K562 (cell line): ENCODE results near the gene PDCD1LG2.

Source experiments
- BACH1 ChIP-seq: fragments of 200-800 bp; sonication (Bioruptor generic); IDR thresholded peaks from 2 replicates; pipeline ENCODE4 v1.6.1; 2016; ENCODE audit warnings: missing genetic modification characterization, missing compliant biosample characterization
- BMI1 ChIP-seq: fragments of 150-350 bp; IDR thresholded peaks from 2 replicates; pipeline ENCODE4 v1.6.1; 2014; ENCODE audit warnings: low read length
- BRF1 ChIP-seq: IDR thresholded peaks from 3 replicates; pipeline ENCODE4 v1.6.1; 2011; ENCODE audit warnings: borderline replicate concordance, mild to moderate bottlenecking; ENCODE audit not compliant: insufficient read length; ENCODE audit errors: extremely low read depth
- CCNT2 ChIP-seq: IDR thresholded peaks from 2 replicates; pipeline ENCODE4 v1.6.1; 2011; ENCODE audit warnings: borderline replicate concordance, low read depth, mild to moderate bottlenecking, moderate library complexity, mixed read lengths, low read length; ENCODE audit not compliant: insufficient read length; ENCODE audit errors: extremely low read depth
- DNMT1 ChIP-seq: fragments of 450-650 bp; IDR thresholded peaks from 2 replicates; pipeline ENCODE4 v1.6.1; 2016; ENCODE audit warnings: antibody characterized with exemption, mild to moderate bottlenecking
- EP300 ChIP-seq: IDR thresholded peaks from 2 replicates; pipeline ENCODE4 v1.6.1; 2012; ENCODE audit warnings: low read length, improper control_type of control experiment
- ETV6 ChIP-seq, 3 experiments: fragments of 150-350 bp in 1 of 3; sonication (generic) in 1 of 3; formaldehyde crosslinking in 1 of 3; IDR thresholded peaks; 2 replicates each; pipeline versions ENCODE4 v1.6.1 to v1.8.0; 2014 to 2022; ENCODE audit warnings: borderline replicate concordance in 2 of 3, low read depth in 2 of 3, antibody characterized with exemption in 1 of 3, low read length in 1 of 3, mild to moderate bottlenecking in 1 of 3, missing genetic modification reagents in 1 of 3
- EZH2 ChIP-seq: IDR thresholded peaks from 2 replicates; pipeline ENCODE4 v1.6.1; 2012; ENCODE audit warnings: low read depth, mild to moderate bottlenecking, inconsistent platforms, low read length, borderline replicate concordance
- FOXJ3 ChIP-seq: sonication (generic); formaldehyde crosslinking; IDR thresholded peaks from 2 replicates; pipeline ENCODE4 v1.4.0; 2020; ENCODE audit warnings: mild to moderate bottlenecking, missing genetic modification reagents
- OTX1 ChIP-seq: fragments of 450-650 bp; formaldehyde crosslinking; IDR thresholded peaks from 2 replicates; pipeline ENCODE4 v1.4.0; 2022; ENCODE audit warnings: mild to moderate bottlenecking
- RFX5 ChIP-seq: IDR thresholded peaks from 2 replicates; pipeline ENCODE4 v1.6.1; 2011; ENCODE audit warnings: low read depth, mild to moderate bottlenecking, improper control_type of control experiment, low read length
- TF ChIP-seq, protein P1 (sequence below), 3 experiments: IDR thresholded peaks in 2 of 3; conservative IDR thresholded peaks in 1 of 3; 2 replicates each; pipeline ENCODE4 v1.5.1; 2011 to 2012; ENCODE audit warnings: low read length in 3 of 3, mild to moderate bottlenecking in 3 of 3, control low read depth in 2 of 3, improper control_type of control experiment in 1 of 3, inconsistent platforms in 1 of 3, low read depth in 1 of 3, mixed read lengths in 1 of 3, moderate library complexity in 1 of 3; ENCODE audit not compliant: insufficient read depth in 2 of 3

DNA sequence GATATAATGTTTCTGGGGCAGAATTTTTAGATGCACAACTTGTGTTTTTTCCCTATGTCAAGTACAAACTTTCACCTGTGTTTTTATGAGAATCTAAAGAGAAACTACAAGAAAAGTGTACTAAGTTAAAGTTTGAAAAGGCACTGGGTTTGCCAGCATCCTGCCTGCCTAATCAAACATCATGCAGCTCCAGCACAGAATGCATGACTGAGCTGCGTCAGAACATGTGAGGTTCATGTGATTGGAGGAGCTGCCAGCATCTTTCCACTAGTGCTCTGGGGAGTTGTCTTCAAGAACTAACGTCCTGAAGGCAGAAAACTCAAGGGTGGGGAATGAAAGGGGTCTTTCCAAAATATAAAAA lies 72.5 kb downstream of the PDCD1LG2 start:
- no peak for TF ChIP-seq EZH2
- TF ChIP-seq FOXJ3: no peak
- TF ChIP-seq, protein P1, sequence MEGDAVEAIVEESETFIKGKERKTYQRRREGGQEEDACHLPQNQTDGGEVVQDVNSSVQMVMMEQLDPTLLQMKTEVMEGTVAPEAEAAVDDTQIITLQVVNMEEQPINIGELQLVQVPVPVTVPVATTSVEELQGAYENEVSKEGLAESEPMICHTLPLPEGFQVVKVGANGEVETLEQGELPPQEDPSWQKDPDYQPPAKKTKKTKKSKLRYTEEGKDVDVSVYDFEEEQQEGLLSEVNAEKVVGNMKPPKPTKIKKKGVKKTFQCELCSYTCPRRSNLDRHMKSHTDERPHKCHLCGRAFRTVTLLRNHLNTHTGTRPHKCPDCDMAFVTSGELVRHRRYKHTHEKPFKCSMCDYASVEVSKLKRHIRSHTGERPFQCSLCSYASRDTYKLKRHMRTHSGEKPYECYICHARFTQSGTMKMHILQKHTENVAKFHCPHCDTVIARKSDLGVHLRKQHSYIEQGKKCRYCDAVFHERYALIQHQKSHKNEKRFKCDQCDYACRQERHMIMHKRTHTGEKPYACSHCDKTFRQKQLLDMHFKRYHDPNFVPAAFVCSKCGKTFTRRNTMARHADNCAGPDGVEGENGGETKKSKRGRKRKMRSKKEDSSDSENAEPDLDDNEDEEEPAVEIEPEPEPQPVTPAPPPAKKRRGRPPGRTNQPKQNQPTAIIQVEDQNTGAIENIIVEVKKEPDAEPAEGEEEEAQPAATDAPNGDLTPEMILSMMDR (IDR thresholded peaks at IDR 0.05 in 2 of 3, conservative IDR thresholded peaks at IDR 0.05 in 1 of 3; ENCODE audit: insufficient read depth in 2 of 3, low read depth in 1 of 3, low read length in 3 of 3): no peak
- no peak for TF ChIP-seq OTX1 (CRISPR knock-in tag)
- TF ChIP-seq BMI1: no peak
- no peak for TF ChIP-seq RFX5
- no peak for TF ChIP-seq BRF1
- no peak for TF ChIP-seq ETV6 (IDR thresholded peaks at IDR 0.05; ENCODE audit: borderline replicate concordance in 1 of 2, low read depth in 2 of 2, low read length in 1 of 2)
- TF ChIP-seq ETV6 (CRISPR knock-in tag; IDR thresholded peaks at IDR 0.05; ENCODE audit: borderline replicate concordance): no peak
- TF ChIP-seq DNMT1: no peak
- no peak for TF ChIP-seq CCNT2
- TF ChIP-seq BACH1 (tag): no peak
- TF ChIP-seq EP300: no peak
